Neural progenitor cell (in vitro differentiated cells): Measurements from ENCODE around the gene NDUFS4.

ENCODE experiments used
- EZH2phosphoT487 ChIP-seq: fragments of 200-600 bp; sonication (generic); IDR thresholded peaks from 2 replicates; pipeline ENCODE4 v1.6.1; 2017; ENCODE audit warnings: antibody characterized with exemption
- TF ChIP-seq, protein P1 (sequence below): fragments of 200-600 bp; sonication (generic); IDR thresholded peaks from 2 replicates; pipeline ENCODE4 v1.5.1; 2017; ENCODE audit warnings: antibody characterized with exemption, mild to moderate bottlenecking

DNA sequence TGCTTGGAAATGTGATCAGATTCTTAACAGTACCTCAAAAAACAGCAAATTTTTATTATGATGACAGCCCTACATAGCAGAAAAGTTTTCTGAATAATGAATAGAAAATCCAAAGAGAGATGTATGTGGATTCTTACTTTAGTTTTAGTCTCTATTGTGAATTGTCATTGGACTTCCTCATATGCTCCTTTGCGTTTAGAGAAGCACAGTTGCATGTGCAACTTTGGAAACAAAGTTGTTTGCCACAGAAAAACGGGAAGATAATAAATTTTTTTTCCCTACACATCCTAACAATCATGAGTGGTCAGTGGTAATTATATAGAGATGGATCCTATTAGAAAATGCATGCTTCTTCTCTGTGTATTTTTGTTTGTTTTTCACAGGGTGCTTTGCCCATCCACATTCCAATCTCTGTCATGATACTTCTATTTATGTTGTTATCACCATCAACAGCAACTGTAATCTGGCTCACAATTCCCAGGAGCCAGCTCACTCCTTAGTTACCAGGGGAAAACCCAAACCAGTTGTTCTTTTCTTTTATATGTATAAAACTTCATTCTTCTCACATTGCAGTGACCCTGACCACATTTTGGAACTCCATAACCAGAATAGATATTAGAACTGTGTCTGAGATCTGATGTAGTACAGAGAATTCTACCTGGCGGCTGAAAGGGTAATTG, 118.7 kb downstream of the NDUFS4 start:
- no peak for TF ChIP-seq EZH2phosphoT487
- TF ChIP-seq, protein P1, sequence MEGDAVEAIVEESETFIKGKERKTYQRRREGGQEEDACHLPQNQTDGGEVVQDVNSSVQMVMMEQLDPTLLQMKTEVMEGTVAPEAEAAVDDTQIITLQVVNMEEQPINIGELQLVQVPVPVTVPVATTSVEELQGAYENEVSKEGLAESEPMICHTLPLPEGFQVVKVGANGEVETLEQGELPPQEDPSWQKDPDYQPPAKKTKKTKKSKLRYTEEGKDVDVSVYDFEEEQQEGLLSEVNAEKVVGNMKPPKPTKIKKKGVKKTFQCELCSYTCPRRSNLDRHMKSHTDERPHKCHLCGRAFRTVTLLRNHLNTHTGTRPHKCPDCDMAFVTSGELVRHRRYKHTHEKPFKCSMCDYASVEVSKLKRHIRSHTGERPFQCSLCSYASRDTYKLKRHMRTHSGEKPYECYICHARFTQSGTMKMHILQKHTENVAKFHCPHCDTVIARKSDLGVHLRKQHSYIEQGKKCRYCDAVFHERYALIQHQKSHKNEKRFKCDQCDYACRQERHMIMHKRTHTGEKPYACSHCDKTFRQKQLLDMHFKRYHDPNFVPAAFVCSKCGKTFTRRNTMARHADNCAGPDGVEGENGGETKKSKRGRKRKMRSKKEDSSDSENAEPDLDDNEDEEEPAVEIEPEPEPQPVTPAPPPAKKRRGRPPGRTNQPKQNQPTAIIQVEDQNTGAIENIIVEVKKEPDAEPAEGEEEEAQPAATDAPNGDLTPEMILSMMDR: no peak
